Body of pancreas (tissue), 4 donors: ENCODE results near the gene CRTAC1. TPM values are rescaled to one million over a fixed set of nuclear protein-coding genes. Genes with fewer than 3 reads are reported as not detected.

ENCODE experiments used
- ATAC-seq: fragments of 150-250 bp; one replicate; pipeline ENCODE4 v1.9.1; 2016
- DNase-seq, 4 donors: peaks; one replicate each; pipeline ENCODE4 v3.0.0-alpha.2; 2019
- H3K27ac ChIP-seq, 4 donors: fragments of 200-600 bp; sonication (generic); 1 replicate in 3 of 4; 2 replicates in 1 of 4; pipeline versions ENCODE4 v1.5.1 to v1.6.1; 2016 to 2019; ENCODE audit warnings: mild to moderate bottlenecking in 1 of 4, mixed read lengths in 1 of 4, moderate library complexity in 1 of 4
- H3K27me3 ChIP-seq, 2 donors: fragments of 200-600 bp; sonication (generic); one replicate each; pipeline ENCODE4 v1.6.0; 2016; ENCODE audit warnings: mild to moderate bottlenecking in 1 of 2
- H3K36me3 ChIP-seq, 2 donors: fragments of 200-600 bp; sonication (generic); replicated peaks in 1 of 2; 2 replicates each; pipeline ENCODE4 v1.5.1; 2016; ENCODE audit warnings: low read depth in 2 of 2; ENCODE audit not compliant: insufficient read depth in 1 of 2
- H3K4me1 ChIP-seq: fragments of 200-600 bp; sonication (generic); one replicate; pipeline ENCODE4 v1.6.0; 2016
- H3K4me3 ChIP-seq, 2 donors: fragments of 200-600 bp; sonication (generic); 1 replicate in 1 of 2; 2 replicates in 1 of 2; pipeline ENCODE4 v1.5.1; 2016 to 2019
- H3K9me3 ChIP-seq, 3 donors: fragments of 200-600 bp; sonication (generic); 1 replicate in 2 of 3; 2 replicates in 1 of 3; pipeline ENCODE4 v1.5.1; 2016
- CTCF ChIP-seq, 7 experiments: fragments of 450-650 bp in 4 of 7; fragments of 200-600 bp in 3 of 7; sonication (generic) in 3 of 7; IDR thresholded peaks; one replicate each; pipeline ENCODE4 v1.5.1; 2016 to 2019; ENCODE audit warnings: antibody characterized with exemption in 7 of 7
- POLR2A ChIP-seq, 3 donors: fragments of 450-650 bp; IDR thresholded peaks; one replicate each; pipeline ENCODE4 v1.6.1; 2016; ENCODE audit warnings: antibody characterized with exemption in 3 of 3, mild to moderate bottlenecking in 2 of 3
- WGBS, 2 donors: methylation state at CpG; one replicate each; pipeline ENCODE4 v1.1.5; 2017; 5-methylcytosine and 5-hydroxymethylcytosine counted together
- intact Hi-C: fragments of 100-400 bp; cut with DNase I; formaldehyde crosslinking; loops from one replicate; pipeline ENCODE4 v1.15.1; 2023
- total RNA-seq, 2 donors: library from RNA; depleted of rRNA; stranded (reverse); fragments of >200 nt; gene quantifications; one replicate each; pipeline ENCODE4 v1.1.0, GENCODE V29; 2016

CRTAC1 gene
- total RNA-seq, 2 donors from 2014 or later: 0.52 TPM; not detected in 1

DNA sequence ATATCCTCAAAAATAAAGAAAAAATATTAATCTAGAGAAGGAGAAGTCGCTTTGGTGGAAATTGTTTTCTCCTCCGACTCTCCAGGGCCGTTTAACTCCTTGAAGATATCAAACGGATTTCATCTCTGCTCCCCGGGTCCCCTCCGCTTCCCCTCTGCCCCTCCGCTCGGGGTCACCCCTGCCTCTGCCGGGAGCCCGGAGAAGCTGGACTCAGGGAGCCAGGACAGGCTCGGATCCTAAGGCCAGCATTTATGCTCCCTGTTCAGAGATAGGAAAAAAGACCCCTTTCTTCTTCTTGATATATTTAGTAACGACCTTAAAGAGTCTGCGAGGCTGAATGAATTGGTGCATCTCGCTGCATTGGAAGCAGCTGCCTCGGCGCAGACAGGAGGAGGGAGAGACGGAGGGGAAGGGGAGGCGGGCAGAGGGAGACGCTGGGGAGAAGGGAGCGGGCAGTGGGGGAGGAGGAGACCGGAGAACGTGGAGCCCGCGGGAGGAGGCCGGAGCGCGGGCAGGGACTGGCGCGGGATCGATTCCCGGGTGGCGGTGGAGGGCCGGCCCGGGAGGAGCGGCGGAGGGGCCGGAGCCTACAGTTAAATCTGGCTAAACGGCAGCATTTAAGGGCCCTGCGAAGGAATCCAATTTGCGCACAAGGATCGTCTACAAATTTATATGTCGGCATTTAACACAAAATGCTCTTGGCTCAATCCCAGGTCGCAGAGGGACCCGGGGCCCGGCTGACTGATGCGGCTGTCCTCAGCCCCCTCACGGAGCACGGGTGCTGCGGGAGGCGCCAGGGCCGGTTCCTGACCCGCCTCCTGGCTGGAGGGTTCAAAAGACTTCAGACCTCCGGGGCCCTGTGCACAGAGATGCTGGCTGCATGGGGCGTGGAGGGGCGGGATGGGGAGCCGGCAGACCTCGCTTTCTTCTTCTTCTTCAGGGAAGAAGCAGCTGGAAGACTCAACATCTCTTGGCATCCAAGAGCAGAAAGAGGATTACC, 55.6 kb downstream of the CRTAC1 start:
- DNase-seq: no peak

DNA sequence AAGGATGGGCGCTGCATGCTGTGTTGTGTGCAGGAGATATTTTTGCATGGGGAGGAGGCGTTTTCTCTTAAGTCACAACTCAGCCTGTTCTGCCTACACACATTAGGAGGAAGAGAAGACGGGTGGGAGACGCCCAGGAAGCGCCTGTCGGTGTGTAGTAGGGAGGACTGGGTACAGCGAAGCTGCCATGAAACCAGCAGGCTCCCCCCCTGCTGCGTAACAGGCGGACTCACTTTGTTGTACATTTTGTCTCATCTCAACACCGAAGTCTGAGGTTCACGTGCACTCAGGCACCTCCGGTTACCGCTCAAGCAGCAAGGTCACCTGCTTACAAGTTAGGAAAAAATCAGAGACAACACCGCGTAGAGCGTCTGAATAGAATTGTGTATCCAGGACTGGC, 56.3 kb downstream of the CRTAC1 start:
- Histone ChIP-seq H3K36me3 (no peaks in the 10 kb centered on the region), H3K4me1 (no peaks in the 10 kb centered on the region), H3K4me3 (no peak overlapping the region), H3K27ac (no peak overlapping the region), H3K27me3 (peaks cover 0 to 19% of the 10 kb centered on the region in 2 donors), H3K9me3 (no peaks in the 10 kb centered on the region)
- intact Hi-C loops: no loop called here
- no peak for TF ChIP-seq CTCF (IDR thresholded peaks at IDR 0.05)
- TF ChIP-seq POLR2A (IDR thresholded peaks at IDR 0.05): no peak
- ATAC-seq: no peak
- DNase-seq: no peak
- 59 to 60% methylated on average over 16 of the region's 16 CpGs for WGBS, 2 donors

More for the DNA sequence above, 55.6 kb downstream of the CRTAC1 start:
- no peak for TF ChIP-seq CTCF (IDR thresholded peaks at IDR 0.05)
- TF ChIP-seq POLR2A (IDR thresholded peaks at IDR 0.05): no peak
- Histone ChIP-seq H3K36me3 (no peaks in the 10 kb centered on the region), H3K4me1 (no peaks in the 10 kb centered on the region), H3K9me3 (no peaks in the 10 kb centered on the region), H3K27ac (no peak overlapping the region), H3K4me3 (no peak overlapping the region), H3K27me3 (peaks cover 0 to 19% of the 10 kb centered on the region in 2 donors)
- intact Hi-C loops: no loop called here
- 20 to 28% methylated on average over 39 to 57 of the region's 57 CpGs for WGBS, 2 donors
- ATAC-seq: no peak

GRCh38 chr10:97969538-97970079, 60.8 kb downstream of the CRTAC1 start:
- no peak for ATAC-seq
- WGBS, 2 donors: 51 to 56% methylated on average over 4 of the region's 4 CpGs
- DNase-seq: no peak
- intact Hi-C loops: no loop called here
- H3K4me1 ChIP-seq: no peaks in the 10 kb centered on the region
- no peak overlapping the region for H3K27ac ChIP-seq
- H3K9me3 ChIP-seq: no peaks in the 10 kb centered on the region
- H3K36me3 ChIP-seq: no peaks in the 10 kb centered on the region
- no peak for TF ChIP-seq POLR2A (IDR thresholded peaks at IDR 0.05)
- peaks cover 0 to 6% of the 10 kb centered on the region in 2 donors for H3K27me3 ChIP-seq
- H3K4me3 ChIP-seq: no peak overlapping the region

DNA sequence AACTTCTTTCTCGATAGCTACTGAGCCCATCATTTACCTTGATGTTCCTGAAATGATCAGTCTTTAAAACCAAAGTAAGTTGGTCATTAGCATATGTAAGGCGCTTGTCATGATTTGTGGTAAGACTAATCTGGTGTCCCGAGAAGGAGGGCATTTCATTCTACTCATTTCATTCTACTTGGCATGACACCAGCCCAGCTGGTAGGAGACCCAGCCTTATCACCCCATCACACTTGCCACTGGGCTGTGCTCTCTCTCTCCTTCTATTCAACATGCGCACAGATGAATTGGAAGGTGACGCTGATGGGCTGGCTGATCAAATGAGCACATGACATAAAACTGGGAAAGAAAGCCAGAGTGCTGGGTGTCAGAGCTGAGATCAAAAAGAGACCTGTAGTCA, 65.7 kb downstream of the CRTAC1 start:
- no peaks in the 10 kb centered on the region for H3K9me3 ChIP-seq
- H3K4me1 ChIP-seq: no peaks in the 10 kb centered on the region
- H3K36me3 ChIP-seq: no peaks in the 10 kb centered on the region
- no peaks in the 10 kb centered on the region for H3K27me3 ChIP-seq
- no peak overlapping the region for H3K27ac ChIP-seq
- intact Hi-C loops: no loop called here
- H3K4me3 ChIP-seq: no peak overlapping the region
- ATAC-seq (no peak), DNase-seq (no peak)
- TF ChIP-seq CTCF (IDR thresholded peaks at IDR 0.05) (no peak), POLR2A (IDR thresholded peaks at IDR 0.05) (no peak)
- WGBS, 2 donors: 64 to 74% methylated on average over 5 of the region's 5 CpGs

- Histone ChIP-seq H3K4me1 (no peaks in the 10 kb centered on the region), H3K4me3 (no peak overlapping the region), H3K36me3 (no peaks in the 10 kb centered on the region), H3K27ac (no peak overlapping the region), H3K27me3 (no peaks in the 10 kb centered on the region), H3K9me3 (no peaks in the 10 kb centered on the region)
- DNase-seq: peak in 2 of 4 donors; percentile 15 to 22
- TF ChIP-seq POLR2A (IDR thresholded peaks at IDR 0.05): no peak
- TF ChIP-seq CTCF (IDR thresholded peaks at IDR 0.05): no peak
- 41 to 47% methylated on average over 7 of the region's 7 CpGs for WGBS, 2 donors
- ATAC-seq: no peak
- intact Hi-C loops: no loop called here
Measured at GRCh38 chr10:97961945-97962344, 68.5 kb downstream of the CRTAC1 start.
